NCI-H1436 (cell line): ENCODE data around the gene ATP1A3.
"Not testable (repeated sequence)": the region's sequence is repeated elsewhere in the genome, so short reads cannot be mapped to it uniquely, and the experiment has no call there.

Experiments
- DNase-seq: peaks from one replicate; lab custom pipeline; 2025; lab: John Stamatoyannopoulos, UW

Gene ATP1A3

GRCh38 chr19:42010245-42011126, 16.5 kb upstream of the ATP1A3 start:
- DNase-seq, result no peak

GRCh38 chr19:42006569-42006968, 12.5 kb upstream of the ATP1A3 start:
- DNase-seq, result no peak

- no peak for DNase-seq
Observed at GRCh38 chr19:42005504-42005903, 11.5 kb upstream of the ATP1A3 start.

GRCh38 chr19:42003506-42004294, 9.7 kb upstream of the ATP1A3 start:
- no peak for DNase-seq

GRCh38 chr19:41999878-42000208, 5.8 kb upstream of the ATP1A3 start:
- DNase-seq, result no peak

GRCh38 chr19:41999071-41999877, 5.2 kb upstream of the ATP1A3 start:
- no peak for DNase-seq

GRCh38 chr19:41998246-41999020, 4.4 kb upstream of the ATP1A3 start:
- peak; percentile 53 for DNase-seq

GRCh38 chr19:41997851-41998229, 3.8 kb upstream of the ATP1A3 start:
- DNase-seq, result no peak

- DNase-seq, result peak; percentile 55
Observed at GRCh38 chr19:41997121-41997850, 3.3 kb upstream of the ATP1A3 start.

GRCh38 chr19:41995959-41996797, 2.1 kb upstream of the ATP1A3 start:
- DNase-seq, result peak; percentile 57

GRCh38 chr19:41994994-41995958, 1.2 kb upstream of the ATP1A3 start:
- DNase-seq, result no peak

- DNase-seq, result peak; percentile 54
Observed at GRCh38 chr19:41994521-41994971, 516 bp upstream of the ATP1A3 start.

GRCh38 chr19:41991925-41992569, 2.0 kb downstream of the ATP1A3 start:
- DNase-seq, result not testable (repeated sequence)

- no peak for DNase-seq
Observed at GRCh38 chr19:41991025-41991424, 3.0 kb downstream of the ATP1A3 start.

GRCh38 chr19:41990615-41991014, 3.4 kb downstream of the ATP1A3 start:
- no peak for DNase-seq

- no peak for DNase-seq
Observed at GRCh38 chr19:41990028-41990427, 4.0 kb downstream of the ATP1A3 start.

- DNase-seq, result no peak
Observed at GRCh38 chr19:41988947-41989346, 5.1 kb downstream of the ATP1A3 start.
